Tibial nerve (tissue), 4 donors: ENCODE measurements around the gene M1AP.

Experiments used
- EP300 ChIP-seq, 2 donors: sonication (generic); formaldehyde crosslinking; IDR thresholded peaks; one replicate each; pipeline ENCODE4 v1.6.1; 2017; ENCODE audit warnings: antibody characterized with exemption in 2 of 2, mild to moderate bottlenecking in 1 of 2
- POLR2A ChIP-seq, 2 donors: fragments of 450-650 bp; IDR thresholded peaks; one replicate each; pipeline ENCODE4 v1.6.1; 2017; ENCODE audit warnings: antibody characterized with exemption in 2 of 2, mild to moderate bottlenecking in 2 of 2, moderate library complexity in 2 of 2
- TF ChIP-seq, protein P1 (sequence below), 5 experiments: fragments of 200-600 bp in 3 of 5; fragments of 450-650 bp in 2 of 5; sonication (generic) in 3 of 5; IDR thresholded peaks; one replicate each; pipeline ENCODE4 v1.5.1; 2016 to 2019; ENCODE audit warnings: antibody characterized with exemption in 5 of 5, mild to moderate bottlenecking in 3 of 5, moderate library complexity in 2 of 5

- TF ChIP-seq, protein P1, sequence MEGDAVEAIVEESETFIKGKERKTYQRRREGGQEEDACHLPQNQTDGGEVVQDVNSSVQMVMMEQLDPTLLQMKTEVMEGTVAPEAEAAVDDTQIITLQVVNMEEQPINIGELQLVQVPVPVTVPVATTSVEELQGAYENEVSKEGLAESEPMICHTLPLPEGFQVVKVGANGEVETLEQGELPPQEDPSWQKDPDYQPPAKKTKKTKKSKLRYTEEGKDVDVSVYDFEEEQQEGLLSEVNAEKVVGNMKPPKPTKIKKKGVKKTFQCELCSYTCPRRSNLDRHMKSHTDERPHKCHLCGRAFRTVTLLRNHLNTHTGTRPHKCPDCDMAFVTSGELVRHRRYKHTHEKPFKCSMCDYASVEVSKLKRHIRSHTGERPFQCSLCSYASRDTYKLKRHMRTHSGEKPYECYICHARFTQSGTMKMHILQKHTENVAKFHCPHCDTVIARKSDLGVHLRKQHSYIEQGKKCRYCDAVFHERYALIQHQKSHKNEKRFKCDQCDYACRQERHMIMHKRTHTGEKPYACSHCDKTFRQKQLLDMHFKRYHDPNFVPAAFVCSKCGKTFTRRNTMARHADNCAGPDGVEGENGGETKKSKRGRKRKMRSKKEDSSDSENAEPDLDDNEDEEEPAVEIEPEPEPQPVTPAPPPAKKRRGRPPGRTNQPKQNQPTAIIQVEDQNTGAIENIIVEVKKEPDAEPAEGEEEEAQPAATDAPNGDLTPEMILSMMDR (IDR thresholded peaks at IDR 0.05): no peak
- no peak for TF ChIP-seq POLR2A (IDR thresholded peaks at IDR 0.05)
- TF ChIP-seq EP300 (IDR thresholded peaks at IDR 0.05): no peak
Observed at GRCh38 chr2:74515981-74516633, 132.0 kb downstream of the M1AP start.
